Thyroid gland (tissue), 4 donors: ENCODE data around the gene NPIPB6. TPM values are rescaled to one million over a fixed set of nuclear protein-coding genes. Genes with fewer than 3 reads are reported as not detected.
A peak's percentile ranks its signal among the peaks of the same experiment; 100 is the strongest.

Experiments
- DNase-seq, 2 donors: peaks; one replicate each; pipeline ENCODE4 v3.0.0-alpha.2; 2019
- H3K27ac ChIP-seq, 3 donors: fragments of 200-600 bp; sonication (generic); 1 replicate in 2 of 3; 2 replicates in 1 of 3; pipeline ENCODE4 v1.5.1; 2016 to 2019; ENCODE audit warnings: mild to moderate bottlenecking in 1 of 3, moderate library complexity in 1 of 3
- H3K27me3 ChIP-seq: fragments of 200-600 bp; sonication (generic); one replicate; pipeline ENCODE4 v1.5.1; 2019
- H3K36me3 ChIP-seq, 2 donors: fragments of 200-600 bp; sonication (generic); one replicate each; pipeline ENCODE4 v1.5.1; 2016 to 2019
- H3K4me1 ChIP-seq, 2 donors: fragments of 200-600 bp; sonication (generic); one replicate each; pipeline ENCODE4 v1.5.1; 2017 to 2019
- H3K4me3 ChIP-seq, 3 donors: fragments of 200-600 bp; sonication (generic); replicated peaks in 1 of 3; 1 replicate in 2 of 3; 2 replicates in 1 of 3; pipeline ENCODE4 v1.5.1; 2016; ENCODE audit warnings: mild to moderate bottlenecking in 1 of 3
- H3K9me3 ChIP-seq: fragments of 200-600 bp; sonication (generic); one replicate; pipeline ENCODE4 v1.5.1; 2017
- POLR2A ChIP-seq, 2 donors: fragments of 450-650 bp; IDR thresholded peaks; one replicate each; pipeline ENCODE4 v1.6.1; 2017; ENCODE audit warnings: antibody characterized with exemption in 2 of 2, mild to moderate bottlenecking in 2 of 2, moderate library complexity in 1 of 2
- WGBS, 2 donors: methylation state at CpG; one replicate each; pipeline ENCODE4 v1.1.5; 2017; 5-methylcytosine and 5-hydroxymethylcytosine counted together
- intact Hi-C: fragments of 100-400 bp; cut with DNase I; formaldehyde crosslinking; loops from one replicate; pipeline ENCODE4 v1.15.1; 2023
- total RNA-seq, 4 donors: library from RNA; depleted of rRNA; stranded (reverse); fragments of >200 nt; gene quantifications; one replicate each; pipeline ENCODE4 v1.2.3, GENCODE V29; 2016
- TF ChIP-seq, protein P1 (sequence below), 6 experiments: fragments of 200-600 bp in 3 of 6; fragments of 450-650 bp in 3 of 6; sonication (generic) in 3 of 6; IDR thresholded peaks; one replicate each; pipeline ENCODE4 v1.5.1; 2016 to 2019; ENCODE audit warnings: antibody characterized with exemption in 6 of 6, mild to moderate bottlenecking in 2 of 6, inconsistent platforms in 1 of 6, moderate library complexity in 1 of 6

Gene NPIPB6
- total RNA-seq, 4 donors from 2014 or later, result 2.5 to 10.5 (median 6.3) TPM; not detected in 1

DNA sequence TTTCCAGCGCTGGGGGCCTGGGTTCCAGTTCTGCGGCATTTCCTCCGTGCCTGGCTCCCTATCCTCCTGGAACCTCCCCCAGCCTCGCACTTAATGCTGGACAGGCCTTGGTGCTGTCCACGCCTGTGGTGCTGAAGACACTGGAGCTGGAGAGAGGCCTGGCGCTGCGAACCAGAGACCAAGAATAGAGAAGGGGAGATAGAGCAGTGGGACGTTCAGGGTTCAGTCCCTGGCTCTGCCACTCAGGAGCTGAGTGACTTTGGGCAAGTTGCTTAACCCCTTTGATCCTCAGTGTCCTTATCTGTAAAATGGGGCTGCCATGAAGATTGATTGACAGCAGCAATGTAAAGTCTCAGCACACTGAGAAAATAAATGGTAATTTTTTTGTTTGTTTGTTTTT lies 59.1 kb downstream of the NPIPB6 start:
- no peaks in the 10 kb centered on the region for H3K4me1 ChIP-seq
- H3K36me3 ChIP-seq, result no peaks in the 10 kb centered on the region
- no peaks in the 10 kb centered on the region for H3K27me3 ChIP-seq
- H3K4me3 ChIP-seq, result no peak overlapping the region
- TF ChIP-seq, protein P1, sequence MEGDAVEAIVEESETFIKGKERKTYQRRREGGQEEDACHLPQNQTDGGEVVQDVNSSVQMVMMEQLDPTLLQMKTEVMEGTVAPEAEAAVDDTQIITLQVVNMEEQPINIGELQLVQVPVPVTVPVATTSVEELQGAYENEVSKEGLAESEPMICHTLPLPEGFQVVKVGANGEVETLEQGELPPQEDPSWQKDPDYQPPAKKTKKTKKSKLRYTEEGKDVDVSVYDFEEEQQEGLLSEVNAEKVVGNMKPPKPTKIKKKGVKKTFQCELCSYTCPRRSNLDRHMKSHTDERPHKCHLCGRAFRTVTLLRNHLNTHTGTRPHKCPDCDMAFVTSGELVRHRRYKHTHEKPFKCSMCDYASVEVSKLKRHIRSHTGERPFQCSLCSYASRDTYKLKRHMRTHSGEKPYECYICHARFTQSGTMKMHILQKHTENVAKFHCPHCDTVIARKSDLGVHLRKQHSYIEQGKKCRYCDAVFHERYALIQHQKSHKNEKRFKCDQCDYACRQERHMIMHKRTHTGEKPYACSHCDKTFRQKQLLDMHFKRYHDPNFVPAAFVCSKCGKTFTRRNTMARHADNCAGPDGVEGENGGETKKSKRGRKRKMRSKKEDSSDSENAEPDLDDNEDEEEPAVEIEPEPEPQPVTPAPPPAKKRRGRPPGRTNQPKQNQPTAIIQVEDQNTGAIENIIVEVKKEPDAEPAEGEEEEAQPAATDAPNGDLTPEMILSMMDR (IDR thresholded peaks at IDR 0.05), result no peak
- TF ChIP-seq POLR2A (IDR thresholded peaks at IDR 0.05), result no peak
- DNase-seq, result peak; percentile 22 to 43
- 69 to 70% methylated on average over 8 of the region's 8 CpGs for WGBS, 2 donors
- H3K9me3 ChIP-seq, result no peaks in the 10 kb centered on the region
- no peak overlapping the region for H3K27ac ChIP-seq
- intact Hi-C loops, result no loop called here

DNA sequence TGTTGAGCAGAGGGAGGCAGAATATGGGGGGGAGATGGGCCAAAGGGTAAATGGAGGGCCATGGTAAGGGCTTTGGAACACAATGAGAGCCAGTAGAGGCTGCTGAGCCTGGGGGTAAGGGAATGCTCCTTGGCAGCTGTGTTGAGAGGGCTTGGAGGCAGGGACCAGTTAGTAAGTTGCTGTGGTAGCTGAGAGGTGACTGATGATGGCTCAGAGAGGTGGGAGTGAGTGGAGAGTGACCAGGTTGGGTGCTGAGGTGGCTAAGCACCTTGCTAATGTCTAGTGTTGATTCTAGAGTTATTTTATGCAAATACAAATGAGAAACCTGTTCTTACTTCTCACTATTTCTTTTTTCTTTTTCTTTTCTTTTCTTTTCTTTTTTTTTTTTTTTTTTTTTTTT lies 60.2 kb downstream of the NPIPB6 start:
- intact Hi-C loops, result no loop called here
- H3K4me1 ChIP-seq, result peaks cover 0 to 7% of the 10 kb centered on the region in 2 donors
- H3K4me3 ChIP-seq, result no peak overlapping the region
- no peak overlapping the region for H3K27ac ChIP-seq
- H3K27me3 ChIP-seq, result no peaks in the 10 kb centered on the region
- no peak for TF ChIP-seq POLR2A (IDR thresholded peaks at IDR 0.05)
- TF ChIP-seq, protein P1 (IDR thresholded peaks at IDR 0.05), result no peak
- no peaks in the 10 kb centered on the region for H3K9me3 ChIP-seq
- no peaks in the 10 kb centered on the region for H3K36me3 ChIP-seq
- DNase-seq, result no peak

DNA sequence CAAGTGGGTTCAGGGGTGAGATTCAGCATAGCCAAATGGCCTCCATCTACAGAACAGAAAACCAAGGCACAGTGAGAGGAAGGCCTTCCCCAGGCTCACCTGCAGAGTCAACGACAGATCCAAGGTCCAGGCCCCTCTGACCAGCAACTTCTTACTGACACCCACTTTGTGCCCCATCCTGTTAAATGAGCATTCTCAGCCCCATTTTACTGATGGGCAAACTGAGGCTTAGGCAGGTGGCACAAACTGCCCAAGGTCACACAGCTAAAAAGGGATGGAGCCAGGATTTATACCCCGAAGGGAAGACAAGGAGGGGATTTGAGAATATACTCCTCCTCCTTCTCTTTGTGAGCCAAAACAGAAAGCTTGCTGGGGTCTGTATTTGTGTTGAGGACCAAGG lies 61.7 kb downstream of the NPIPB6 start:
- peaks cover 7 to 15% of the 10 kb centered on the region in 2 donors for H3K4me1 ChIP-seq
- no peaks in the 10 kb centered on the region for H3K27me3 ChIP-seq
- H3K9me3 ChIP-seq, result no peaks in the 10 kb centered on the region
- intact Hi-C loops, result no loop called here
- 86 to 89% methylated on average over 1 to 2 of the region's 2 CpGs for WGBS, 2 donors
- TF ChIP-seq, protein P1 (IDR thresholded peaks at IDR 0.05), result no peak
- no peak for TF ChIP-seq POLR2A (IDR thresholded peaks at IDR 0.05)
- no peak overlapping the region for H3K4me3 ChIP-seq
- no peaks in the 10 kb centered on the region for H3K36me3 ChIP-seq
- no peak for DNase-seq
- H3K27ac ChIP-seq, result no peak overlapping the region

DNA sequence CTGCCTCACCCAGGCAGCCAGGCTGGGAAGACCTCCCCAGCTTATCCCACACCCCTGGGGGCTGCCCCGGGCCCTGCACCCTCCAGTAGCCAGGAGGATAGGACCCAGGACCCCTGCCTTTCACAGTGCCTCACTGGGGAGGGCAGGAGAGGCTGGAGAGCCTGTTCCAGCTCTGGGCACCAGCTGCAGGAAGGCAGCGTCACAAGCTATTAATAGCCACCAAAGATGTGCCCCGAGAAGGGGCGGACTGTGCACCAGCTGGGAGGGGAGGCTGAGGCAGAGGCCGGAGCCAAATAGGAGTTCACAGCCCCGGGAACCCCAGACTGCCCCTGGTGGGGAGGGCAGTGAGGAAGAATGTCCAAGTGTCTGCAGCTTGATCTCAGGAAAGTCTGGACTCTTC lies 62.2 kb downstream of the NPIPB6 start:
- 84 to 97% methylated on average over 4 to 6 of the region's 6 CpGs for WGBS, 2 donors
- Histone ChIP-seq H3K4me3 (no peak overlapping the region), H3K4me1 (peaks cover 7 to 15% of the 10 kb centered on the region in 2 donors), H3K9me3 (no peaks in the 10 kb centered on the region), H3K27ac (no peak overlapping the region), H3K36me3 (no peaks in the 10 kb centered on the region), H3K27me3 (no peaks in the 10 kb centered on the region)
- no peak for TF ChIP-seq POLR2A (IDR thresholded peaks at IDR 0.05)
- TF ChIP-seq, protein P1 (IDR thresholded peaks at IDR 0.05), result no peak
- intact Hi-C loops, result no loop called here
- DNase-seq, result no peak

DNA sequence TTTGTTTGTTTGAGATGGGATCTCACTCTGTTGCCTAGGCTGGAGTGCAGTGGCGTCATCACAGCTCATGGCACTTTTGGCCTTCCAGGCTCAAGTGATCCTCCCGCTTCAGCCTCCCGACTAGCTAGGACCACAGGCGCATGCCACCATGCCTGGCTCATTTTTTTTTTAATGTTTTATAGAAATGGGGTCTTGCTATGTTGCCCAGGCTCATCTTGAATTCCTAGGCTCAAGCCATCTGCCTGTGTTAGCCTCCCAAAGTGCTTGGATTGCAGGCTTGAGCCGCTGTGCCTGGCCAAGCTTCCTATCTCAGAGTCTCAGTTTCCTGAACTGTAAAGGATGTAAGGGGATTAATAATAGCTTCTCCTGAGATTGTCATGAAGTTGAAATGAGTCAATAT lies 63.0 kb downstream of the NPIPB6 start:
- 99% methylated on average over 5 of the region's 5 CpGs for WGBS, 2 donors
- Histone ChIP-seq H3K9me3 (no peaks in the 10 kb centered on the region), H3K27ac (no peak overlapping the region), H3K36me3 (no peaks in the 10 kb centered on the region), H3K4me3 (no peak overlapping the region), H3K4me1 (peaks cover 7 to 15% of the 10 kb centered on the region in 2 donors), H3K27me3 (no peaks in the 10 kb centered on the region)
- intact Hi-C loops, result no loop called here
- TF ChIP-seq, protein P1 (IDR thresholded peaks at IDR 0.05), result no peak
- TF ChIP-seq POLR2A (IDR thresholded peaks at IDR 0.05), result no peak
- no peak for DNase-seq
